Measurements from ENCODE around the gene FBXW8.

The FBXW8 gene

GRCh38 chr12:116990971-116991966 is 80.5 kb downstream of the FBXW8 start:
- H2BK15ac ChIP-seq (replicated peaks; ENCODE audit: low read depth): no peak overlapping the region
- no peaks in the 10 kb centered on the region for H3K79me1 ChIP-seq (ENCODE audit: low read length)
- no peaks in the 10 kb centered on the region for H3K79me2 ChIP-seq (ENCODE audit: control insufficient read depth, insufficient read depth, low read length)
- no peak overlapping the region for H4K8ac ChIP-seq (ENCODE audit: low read depth, low read length)
- no peak overlapping the region for H3K4me2 ChIP-seq (ENCODE audit: low read length)
- no peak overlapping the region for H3K4ac ChIP-seq (ENCODE audit: low read depth, low read length)
- no peak overlapping the region for H4K5ac ChIP-seq (ENCODE audit: low read length)
- no peak overlapping the region for H3K4me3 ChIP-seq (ENCODE audit: low read length)
- no CpG with 5 or more reads among the region's 7 CpGs for WGBS (ENCODE audit: extremely low coverage, insufficient coverage, low lambda C conversion rate)
- DNase-seq: no peak
- no peaks in the 10 kb centered on the region for H3K4me1 ChIP-seq (ENCODE audit: control insufficient read depth, low read depth, low read length)
- no peak overlapping the region for H3K18ac ChIP-seq (ENCODE audit: low read length)
- no peak overlapping the region for H3K56ac ChIP-seq (ENCODE audit: low read length)
- no peak overlapping the region for H2BK120ac ChIP-seq (ENCODE audit: low read depth, low read length)
- H3K36me3 ChIP-seq (ENCODE audit: control insufficient read depth, insufficient read depth, low read length): peaks cover 1% of the 10 kb centered on the region
- H2BK5ac ChIP-seq (ENCODE audit: low read length): no peak overlapping the region
- H3K9ac ChIP-seq (ENCODE audit: low read length): no peak overlapping the region
- peak overlapping the region; percentile 60 for H3K23ac ChIP-seq (ENCODE audit: low read length)
- H2AK5ac ChIP-seq (ENCODE audit: low read length): no peak overlapping the region
- H3K27ac ChIP-seq (ENCODE audit: low read depth, low read length): no peak overlapping the region
- no peaks in the 10 kb centered on the region for H3K27me3 ChIP-seq (ENCODE audit: insufficient read depth, low read length, poor library complexity)

- Histone ChIP-seq H4K5ac (ENCODE audit: low read length) (no peak overlapping the region), H3K36me3 (ENCODE audit: control insufficient read depth, insufficient read depth, low read length) (no peaks in the 10 kb centered on the region), H2BK5ac (ENCODE audit: low read length) (no peak overlapping the region), H3K23ac (ENCODE audit: low read length) (no peak overlapping the region), H2BK15ac (replicated peaks; ENCODE audit: low read depth) (no peak overlapping the region), H3K4me3 (ENCODE audit: low read length) (no peak overlapping the region), H3K4me1 (ENCODE audit: control insufficient read depth, low read depth, low read length) (no peaks in the 10 kb centered on the region), H2AK5ac (ENCODE audit: low read length) (no peak overlapping the region), H4K8ac (ENCODE audit: low read depth, low read length) (no peak overlapping the region), H3K18ac (ENCODE audit: low read length) (no peak overlapping the region), H3K4ac (ENCODE audit: low read depth, low read length) (no peak overlapping the region), H3K27ac (ENCODE audit: low read depth, low read length) (no peak overlapping the region), H3K9ac (ENCODE audit: low read length) (no peak overlapping the region), H3K56ac (ENCODE audit: low read length) (no peak overlapping the region), H3K27me3 (ENCODE audit: insufficient read depth, low read length, poor library complexity) (no peaks in the 10 kb centered on the region), H3K79me1 (ENCODE audit: low read length) (peaks cover 2% of the 10 kb centered on the region), H3K79me2 (ENCODE audit: control insufficient read depth, insufficient read depth, low read length) (no peaks in the 10 kb centered on the region), H3K4me2 (ENCODE audit: low read length) (no peak overlapping the region), H2BK120ac (ENCODE audit: low read depth, low read length) (no peak overlapping the region)
- WGBS (ENCODE audit: extremely low coverage, insufficient coverage, low lambda C conversion rate): no CpG with 5 or more reads among the region's 13 CpGs
- no peak for DNase-seq
These were observed 85.3 kb downstream of the FBXW8 start for GRCh38 chr12:116996093-116996492.

- Histone ChIP-seq H2BK5ac (ENCODE audit: low read length) (no peak overlapping the region), H3K4me3 (ENCODE audit: low read length) (no peak overlapping the region)
- WGBS (ENCODE audit: extremely low coverage, insufficient coverage, low lambda C conversion rate): no CpG with 5 or more reads among the region's 8 CpGs
These were observed 85.9 kb downstream of the FBXW8 start for GRCh38 chr12:116996621-116997020.

GRCh38 chr12:116999066-116999465 is 88.3 kb downstream of the FBXW8 start:
- Histone ChIP-seq H2BK15ac (replicated peaks; ENCODE audit: low read depth) (no peak overlapping the region), H2BK120ac (ENCODE audit: low read depth, low read length) (no peak overlapping the region), H3K23ac (ENCODE audit: low read length) (no peak overlapping the region), H3K27me3 (ENCODE audit: insufficient read depth, low read length, poor library complexity) (no peaks in the 10 kb centered on the region), H3K56ac (ENCODE audit: low read length) (no peak overlapping the region), H3K4me1 (ENCODE audit: control insufficient read depth, low read depth, low read length) (no peaks in the 10 kb centered on the region), H3K36me3 (ENCODE audit: control insufficient read depth, insufficient read depth, low read length) (no peaks in the 10 kb centered on the region), H4K8ac (ENCODE audit: low read depth, low read length) (no peak overlapping the region), H3K4me3 (ENCODE audit: low read length) (no peak overlapping the region), H3K79me1 (ENCODE audit: low read length) (peaks cover 2% of the 10 kb centered on the region), H2BK5ac (ENCODE audit: low read length) (no peak overlapping the region), H3K18ac (ENCODE audit: low read length) (no peak overlapping the region), H3K9ac (ENCODE audit: low read length) (no peak overlapping the region), H4K5ac (ENCODE audit: low read length) (no peak overlapping the region), H3K27ac (ENCODE audit: low read depth, low read length) (no peak overlapping the region), H3K4ac (ENCODE audit: low read depth, low read length) (no peak overlapping the region), H3K4me2 (ENCODE audit: low read length) (no peak overlapping the region), H3K79me2 (ENCODE audit: control insufficient read depth, insufficient read depth, low read length) (no peaks in the 10 kb centered on the region), H2AK5ac (ENCODE audit: low read length) (no peak overlapping the region)
- WGBS (ENCODE audit: extremely low coverage, insufficient coverage, low lambda C conversion rate): no CpG with 5 or more reads among the region's 7 CpGs
- no peak for DNase-seq

More at GRCh38 chr12:116996621-116997020, 85.9 kb downstream of the FBXW8 start:
- H3K9ac ChIP-seq (ENCODE audit: low read length): no peak overlapping the region
- H2AK5ac ChIP-seq (ENCODE audit: low read length): no peak overlapping the region
- no peak overlapping the region for H4K8ac ChIP-seq (ENCODE audit: low read depth, low read length)
- no peak overlapping the region for H2BK120ac ChIP-seq (ENCODE audit: low read depth, low read length)
- no peak overlapping the region for H3K56ac ChIP-seq (ENCODE audit: low read length)
- no peak overlapping the region for H3K4ac ChIP-seq (ENCODE audit: low read depth, low read length)
- H3K36me3 ChIP-seq (ENCODE audit: control insufficient read depth, insufficient read depth, low read length): no peaks in the 10 kb centered on the region
- H4K5ac ChIP-seq (ENCODE audit: low read length): no peak overlapping the region
- H3K4me1 ChIP-seq (ENCODE audit: control insufficient read depth, low read depth, low read length): no peaks in the 10 kb centered on the region
- H3K27me3 ChIP-seq (ENCODE audit: insufficient read depth, low read length, poor library complexity): no peaks in the 10 kb centered on the region
- no peak overlapping the region for H3K27ac ChIP-seq (ENCODE audit: low read depth, low read length)
- no peak for DNase-seq
- no peak overlapping the region for H3K23ac ChIP-seq (ENCODE audit: low read length)
- H3K79me2 ChIP-seq (ENCODE audit: control insufficient read depth, insufficient read depth, low read length): no peaks in the 10 kb centered on the region
- H2BK15ac ChIP-seq (replicated peaks; ENCODE audit: low read depth): no peak overlapping the region
- H3K4me2 ChIP-seq (ENCODE audit: low read length): no peak overlapping the region
- peaks cover 2% of the 10 kb centered on the region for H3K79me1 ChIP-seq (ENCODE audit: low read length)
- H3K18ac ChIP-seq (ENCODE audit: low read length): no peak overlapping the region

GRCh38 chr12:117000316-117000715 is 89.6 kb downstream of the FBXW8 start:
- Histone ChIP-seq H3K23ac (ENCODE audit: low read length) (no peak overlapping the region), H2BK5ac (ENCODE audit: low read length) (no peak overlapping the region), H3K56ac (ENCODE audit: low read length) (no peak overlapping the region), H2BK120ac (ENCODE audit: low read depth, low read length) (no peak overlapping the region), H3K27me3 (ENCODE audit: insufficient read depth, low read length, poor library complexity) (no peaks in the 10 kb centered on the region), H3K27ac (ENCODE audit: low read depth, low read length) (no peak overlapping the region), H2AK5ac (ENCODE audit: low read length) (no peak overlapping the region), H4K5ac (ENCODE audit: low read length) (no peak overlapping the region), H3K18ac (ENCODE audit: low read length) (no peak overlapping the region), H3K4me3 (ENCODE audit: low read length) (no peak overlapping the region), H3K9ac (ENCODE audit: low read length) (no peak overlapping the region), H3K79me2 (ENCODE audit: control insufficient read depth, insufficient read depth, low read length) (no peaks in the 10 kb centered on the region), H3K79me1 (ENCODE audit: low read length) (peaks cover 2% of the 10 kb centered on the region), H2BK15ac (replicated peaks; ENCODE audit: low read depth) (no peak overlapping the region), H3K4me1 (ENCODE audit: control insufficient read depth, low read depth, low read length) (no peaks in the 10 kb centered on the region), H3K36me3 (ENCODE audit: control insufficient read depth, insufficient read depth, low read length) (no peaks in the 10 kb centered on the region), H4K8ac (ENCODE audit: low read depth, low read length) (no peak overlapping the region), H3K4ac (ENCODE audit: low read depth, low read length) (no peak overlapping the region), H3K4me2 (ENCODE audit: low read length) (no peak overlapping the region)
- WGBS (ENCODE audit: extremely low coverage, insufficient coverage, low lambda C conversion rate): no CpG with 5 or more reads among the region's 5 CpGs
- DNase-seq: peak; percentile 46
